ENCODE results near the gene HES5.

GRCh38 chr1:2570332-2570731 is 40.3 kb upstream of the HES5 start:
- TF ChIP-seq CTCF (conservative IDR thresholded peaks at IDR 0.05; ENCODE audit: low read length): no peak
- TF ChIP-seq EZH2phosphoT487 (IDR thresholded peaks at IDR 0.05; ENCODE audit: borderline replicate concordance, low read depth, low read length): no peak
